Ishikawa (cell line): ENCODE measurements around the gene CAPS.

Experiments
- CEBPB ChIP-seq: IDR thresholded peaks from 2 replicates; pipeline ENCODE4 v1.6.1; 2012
- CREB1 ChIP-seq: IDR thresholded peaks from 2 replicates; pipeline ENCODE4 v1.6.1; 2012; ENCODE audit warnings: low read depth
- EGR1 ChIP-seq: IDR thresholded peaks from 2 replicates; pipeline ENCODE4 v1.6.1; 2012
- EP300 ChIP-seq: IDR thresholded peaks from 2 replicates; pipeline ENCODE4 v1.6.1; 2012; ENCODE audit warnings: borderline replicate concordance
- FOXM1 ChIP-seq: IDR thresholded peaks from 2 replicates; pipeline ENCODE4 v1.6.1; 2012; ENCODE audit warnings: low read depth, borderline replicate concordance
- NFIC ChIP-seq: IDR thresholded peaks from 2 replicates; pipeline ENCODE4 v1.6.1; 2012
- RAD21 ChIP-seq: IDR thresholded peaks from 2 replicates; pipeline ENCODE4 v1.6.1; 2012; ENCODE audit warnings: low read depth
- TAF1 ChIP-seq: IDR thresholded peaks from 2 replicates; pipeline ENCODE4 v1.6.1; 2012; ENCODE audit warnings: low read depth, mild to moderate bottlenecking
- TCF12 ChIP-seq: IDR thresholded peaks from 2 replicates; pipeline ENCODE4 v1.6.1; 2012; ENCODE audit warnings: low read depth
- TEAD4 ChIP-seq: IDR thresholded peaks from 2 replicates; pipeline ENCODE4 v1.6.1; 2012
- YY1 ChIP-seq: IDR thresholded peaks from 2 replicates; pipeline ENCODE4 v1.6.1; 2012; ENCODE audit warnings: low read depth
- ZBTB7A ChIP-seq: IDR thresholded peaks from 2 replicates; pipeline ENCODE4 v1.6.1; 2012; ENCODE audit warnings: low read depth
- TF ChIP-seq, protein P1 (sequence below): IDR thresholded peaks from 2 replicates; pipeline ENCODE4 v1.6.1; 2012; ENCODE audit warnings: low read depth, mild to moderate bottlenecking
- TF ChIP-seq, protein P2 (sequence below): IDR thresholded peaks from 2 replicates; pipeline ENCODE4 v1.6.1; 2012
- TF ChIP-seq, protein P3 (sequence below): IDR thresholded peaks from 2 replicates; pipeline ENCODE4 v1.6.1; 2012

Gene CAPS

DNA sequence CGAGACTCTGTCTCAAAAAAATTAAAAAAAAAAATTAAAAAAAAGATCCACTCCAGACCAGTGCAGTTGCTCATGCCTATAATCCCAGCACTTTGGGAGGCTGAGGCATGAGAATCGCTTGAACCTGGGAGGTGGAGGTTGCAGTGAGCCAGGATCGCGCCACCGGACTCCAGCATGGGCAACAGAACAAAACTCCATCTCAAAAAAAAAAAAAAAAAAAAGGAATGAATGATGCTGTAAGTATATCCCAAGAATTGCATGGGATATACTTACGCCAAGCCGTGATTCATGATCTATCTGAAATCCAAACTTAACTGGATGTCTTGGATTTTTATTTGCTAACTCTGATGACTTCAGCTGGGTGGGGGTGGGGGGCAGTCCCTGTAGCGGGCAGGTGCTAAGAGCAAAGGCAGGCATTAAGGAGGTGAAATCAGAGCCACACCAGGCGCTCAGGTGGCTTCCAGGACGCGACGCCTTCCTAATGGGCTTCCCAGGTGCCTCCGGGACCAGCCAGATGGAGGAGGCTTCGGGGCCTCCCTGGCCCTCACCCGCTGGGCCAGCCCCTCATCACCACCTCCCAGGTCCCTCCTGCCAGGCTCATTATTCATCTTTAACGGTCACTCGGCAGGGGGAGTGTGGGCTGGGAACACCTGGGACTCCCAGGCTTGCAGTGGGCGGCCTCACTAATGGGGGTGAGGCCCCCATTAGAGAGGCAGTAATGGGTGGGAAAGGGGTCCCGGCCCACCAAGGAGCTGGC, 32.3 kb upstream of the CAPS start:
- TF ChIP-seq, protein P1, sequence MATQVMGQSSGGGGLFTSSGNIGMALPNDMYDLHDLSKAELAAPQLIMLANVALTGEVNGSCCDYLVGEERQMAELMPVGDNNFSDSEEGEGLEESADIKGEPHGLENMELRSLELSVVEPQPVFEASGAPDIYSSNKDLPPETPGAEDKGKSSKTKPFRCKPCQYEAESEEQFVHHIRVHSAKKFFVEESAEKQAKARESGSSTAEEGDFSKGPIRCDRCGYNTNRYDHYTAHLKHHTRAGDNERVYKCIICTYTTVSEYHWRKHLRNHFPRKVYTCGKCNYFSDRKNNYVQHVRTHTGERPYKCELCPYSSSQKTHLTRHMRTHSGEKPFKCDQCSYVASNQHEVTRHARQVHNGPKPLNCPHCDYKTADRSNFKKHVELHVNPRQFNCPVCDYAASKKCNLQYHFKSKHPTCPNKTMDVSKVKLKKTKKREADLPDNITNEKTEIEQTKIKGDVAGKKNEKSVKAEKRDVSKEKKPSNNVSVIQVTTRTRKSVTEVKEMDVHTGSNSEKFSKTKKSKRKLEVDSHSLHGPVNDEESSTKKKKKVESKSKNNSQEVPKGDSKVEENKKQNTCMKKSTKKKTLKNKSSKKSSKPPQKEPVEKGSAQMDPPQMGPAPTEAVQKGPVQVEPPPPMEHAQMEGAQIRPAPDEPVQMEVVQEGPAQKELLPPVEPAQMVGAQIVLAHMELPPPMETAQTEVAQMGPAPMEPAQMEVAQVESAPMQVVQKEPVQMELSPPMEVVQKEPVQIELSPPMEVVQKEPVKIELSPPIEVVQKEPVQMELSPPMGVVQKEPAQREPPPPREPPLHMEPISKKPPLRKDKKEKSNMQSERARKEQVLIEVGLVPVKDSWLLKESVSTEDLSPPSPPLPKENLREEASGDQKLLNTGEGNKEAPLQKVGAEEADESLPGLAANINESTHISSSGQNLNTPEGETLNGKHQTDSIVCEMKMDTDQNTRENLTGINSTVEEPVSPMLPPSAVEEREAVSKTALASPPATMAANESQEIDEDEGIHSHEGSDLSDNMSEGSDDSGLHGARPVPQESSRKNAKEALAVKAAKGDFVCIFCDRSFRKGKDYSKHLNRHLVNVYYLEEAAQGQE: no peak
- TF ChIP-seq TCF12: peak; percentile 90
- TF ChIP-seq TAF1: no peak
- no peak for TF ChIP-seq CEBPB
- TF ChIP-seq FOXM1: peak; percentile 29; the same call in 1 of the 2 replicates
- TF ChIP-seq ZBTB7A: no peak
- peak; percentile 27 for TF ChIP-seq NFIC
- peak; percentile 72 for TF ChIP-seq EP300
- TF ChIP-seq YY1: no peak
- TF ChIP-seq, protein P2, sequence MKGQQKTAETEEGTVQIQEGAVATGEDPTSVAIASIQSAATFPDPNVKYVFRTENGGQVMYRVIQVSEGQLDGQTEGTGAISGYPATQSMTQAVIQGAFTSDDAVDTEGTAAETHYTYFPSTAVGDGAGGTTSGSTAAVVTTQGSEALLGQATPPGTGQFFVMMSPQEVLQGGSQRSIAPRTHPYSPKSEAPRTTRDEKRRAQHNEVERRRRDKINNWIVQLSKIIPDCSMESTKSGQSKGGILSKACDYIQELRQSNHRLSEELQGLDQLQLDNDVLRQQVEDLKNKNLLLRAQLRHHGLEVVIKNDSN: no peak
- no peak for TF ChIP-seq RAD21
- TF ChIP-seq TEAD4: no peak
- TF ChIP-seq, protein P3, sequence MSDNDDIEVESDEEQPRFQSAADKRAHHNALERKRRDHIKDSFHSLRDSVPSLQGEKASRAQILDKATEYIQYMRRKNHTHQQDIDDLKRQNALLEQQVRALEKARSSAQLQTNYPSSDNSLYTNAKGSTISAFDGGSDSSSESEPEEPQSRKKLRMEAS: peak; percentile 39; the same call in 1 of the 2 replicates
- no peak for TF ChIP-seq CREB1
- TF ChIP-seq EGR1: peak; percentile 45; the same call in 1 of the 2 replicates

DNA sequence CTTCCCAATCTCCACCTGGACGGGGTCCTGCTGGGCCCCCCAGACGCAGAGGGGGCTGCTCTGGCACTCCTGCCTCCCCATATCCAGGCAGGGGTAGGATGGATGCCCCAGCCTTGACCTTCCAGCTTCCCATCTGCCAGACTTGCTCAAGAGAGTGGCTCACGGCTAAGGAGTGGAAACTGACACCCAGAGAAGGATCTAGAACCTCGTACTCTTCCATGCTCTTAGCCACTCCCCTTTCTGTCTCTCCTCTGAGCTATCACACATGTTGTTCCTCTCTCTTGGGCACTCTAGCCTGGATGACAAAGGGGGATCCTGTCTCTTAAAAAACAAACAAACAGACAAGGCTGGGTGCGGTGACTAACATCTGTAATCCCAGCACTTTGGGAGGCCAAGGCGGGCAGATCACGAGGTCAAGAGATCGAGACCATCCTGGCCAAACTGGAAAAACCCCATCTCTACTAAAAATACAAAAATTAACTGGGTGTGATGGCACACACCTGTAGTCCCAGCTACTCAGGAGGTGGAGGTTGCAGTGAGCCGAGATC, 31.6 kb upstream of the CAPS start:
- TF ChIP-seq YY1 (no peak), NFIC (no peak), TEAD4 (no peak)

DNA sequence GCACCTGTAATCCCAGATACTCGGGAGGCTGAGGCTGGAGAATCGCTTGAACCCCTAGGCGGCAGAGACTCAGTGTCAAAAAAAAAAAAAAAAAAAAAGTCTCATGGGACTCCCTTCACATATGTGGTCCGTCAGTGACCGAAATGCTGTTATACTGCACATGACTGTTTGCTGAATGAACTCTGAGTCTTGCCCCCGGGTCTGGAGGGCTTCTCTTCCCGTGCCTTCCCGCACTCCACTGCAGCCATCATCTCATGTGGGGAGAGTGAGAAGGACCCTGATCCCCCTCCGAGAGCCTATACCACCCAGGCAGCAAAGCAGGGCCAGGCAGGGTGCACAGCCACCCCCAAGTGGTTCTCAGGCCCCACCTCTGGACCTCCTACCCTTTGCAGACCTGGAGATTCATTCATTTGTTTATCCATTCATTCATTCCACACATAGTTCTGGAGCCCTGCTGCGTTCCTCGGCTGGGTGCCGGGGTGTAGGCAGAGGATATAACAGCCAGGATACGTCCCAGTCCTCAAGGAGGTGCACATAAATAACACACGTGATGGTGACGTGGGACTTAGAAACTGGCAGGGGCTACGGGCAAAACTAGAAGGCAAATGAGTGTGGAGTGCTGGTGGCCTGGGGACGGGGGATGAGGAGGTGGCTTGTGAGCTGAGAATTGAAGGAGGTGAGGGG, 24.6 kb upstream of the CAPS start:
- no peak for TF ChIP-seq ZBTB7A
- TF ChIP-seq, protein P2: peak; percentile 75

DNA sequence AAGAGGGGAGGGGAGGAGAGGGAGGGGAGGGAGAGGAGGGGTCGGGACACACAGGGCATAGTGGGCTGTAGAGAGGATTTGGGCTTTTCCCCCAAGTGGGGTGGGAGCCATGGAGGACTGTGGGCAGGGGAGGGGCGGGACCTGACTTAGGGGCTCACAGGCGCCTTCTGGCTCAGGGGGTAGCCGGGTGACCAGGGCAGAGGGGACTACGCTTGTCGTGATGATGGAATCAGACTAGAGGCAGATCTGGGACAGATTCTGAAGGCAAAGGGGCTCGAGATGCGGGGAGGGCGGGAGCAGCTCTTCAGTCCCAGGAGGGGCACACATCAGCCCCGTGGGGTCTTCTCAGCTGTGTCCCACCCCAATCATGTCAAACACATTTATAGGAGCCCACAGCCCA, 24.0 kb upstream of the CAPS start:
- TF ChIP-seq CREB1 (no peak), YY1 (no peak), CEBPB (no peak), RAD21 (no peak), TEAD4 (no peak), ZBTB7A (no peak), TCF12 (no peak)
- TF ChIP-seq, protein P1: no peak
- TF ChIP-seq, protein P3: no peak

DNA sequence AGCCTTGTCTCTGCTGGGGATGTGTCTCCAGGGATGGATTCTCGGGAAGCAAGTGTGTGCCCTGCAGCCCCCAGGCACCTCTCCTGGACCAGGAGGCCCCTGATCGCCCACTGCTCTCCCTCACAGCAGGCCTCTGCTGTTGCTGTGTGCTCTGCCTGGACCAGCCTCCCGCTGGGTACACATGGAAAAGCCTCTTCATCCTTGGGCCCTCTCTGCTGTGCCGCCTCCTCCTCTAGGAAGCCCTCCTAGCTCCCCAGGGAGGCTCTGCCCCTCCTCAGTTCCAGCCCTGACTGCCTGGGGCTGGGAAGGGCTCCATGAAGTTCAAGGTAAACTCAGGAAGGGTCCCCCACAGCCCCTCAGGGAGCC, 22.5 kb upstream of the CAPS start:
- TF ChIP-seq TAF1 (no peak), YY1 (no peak), CREB1 (no peak), ZBTB7A (no peak), EP300 (no peak), NFIC (no peak), EGR1 (no peak), TCF12 (no peak), TEAD4 (no peak)
- TF ChIP-seq, protein P1: no peak
- TF ChIP-seq, protein P3: no peak
- TF ChIP-seq, protein P2: no peak
